ENCODE results near the gene RAC3.
"Not testable (repeated sequence)": the region's sequence is repeated elsewhere in the genome, so short reads cannot be mapped to it uniquely, and the experiment has no call there.

Gene RAC3

GRCh38 chr17:82025401-82026107, 5.9 kb upstream of the RAC3 start:
- DNase-seq: no peak

GRCh38 chr17:82028246-82028645, 3.2 kb upstream of the RAC3 start:
- no peak for DNase-seq

- DNase-seq: no peak
Observed at GRCh38 chr17:82028966-82029365, 2.5 kb upstream of the RAC3 start.

GRCh38 chr17:82029391-82029790, 2.1 kb upstream of the RAC3 start:
- DNase-seq: no peak

GRCh38 chr17:82029990-82030469, 1.4 kb upstream of the RAC3 start:
- no peak for DNase-seq

GRCh38 chr17:82030470-82031302, 792 bp upstream of the RAC3 start:
- DNase-seq: peak; percentile 78

GRCh38 chr17:82031885-82032627, 578 bp downstream of the RAC3 start:
- no peak for DNase-seq

GRCh38 chr17:82033359-82034085, 2.0 kb downstream of the RAC3 start:
- no peak for DNase-seq

- DNase-seq: no peak
Observed at GRCh38 chr17:82034371-82035011, 3.0 kb downstream of the RAC3 start.

- DNase-seq: no peak
Observed at GRCh38 chr17:82035488-82035887, 4.0 kb downstream of the RAC3 start.

- no peak for DNase-seq
Observed at GRCh38 chr17:82035956-82036633, 4.6 kb downstream of the RAC3 start.

GRCh38 chr17:82036634-82037091, 5.2 kb downstream of the RAC3 start:
- DNase-seq: no peak

- DNase-seq: peak; percentile 92
Observed at GRCh38 chr17:82037092-82037888, 5.8 kb downstream of the RAC3 start, which contains the start of gene DCXR. Gene DCXR, minus strand, starts transcription at chr17:82037697. Its CDS starts 15 bp downstream, at chr17:82037682.

GRCh38 chr17:82037889-82038195, 6.4 kb downstream of the RAC3 start:
- DNase-seq: no peak

GRCh38 chr17:82038796-82039409, 7.4 kb downstream of the RAC3 start:
- DNase-seq: not testable (repeated sequence)

GRCh38 chr17:82039695-82040299, 8.3 kb downstream of the RAC3 start:
- DNase-seq: no peak

GRCh38 chr17:82041144-82041814, 9.8 kb downstream of the RAC3 start:
- DNase-seq: no peak

GRCh38 chr17:82042649-82043048, 11.2 kb downstream of the RAC3 start:
- no peak for DNase-seq

GRCh38 chr17:82043507-82043906, 12.0 kb downstream of the RAC3 start:
- DNase-seq: no peak

All from activated CD8-positive, alpha-beta memory T cell treated with anti-CD3 and anti-CD28 coated beads, Interleukin-2, amount 50 U/mL, for 4 hours (primary cell).